Measurements from ENCODE around the gene FRMPD1. TPM values are rescaled to one million over a fixed set of nuclear protein-coding genes. Genes with fewer than 3 reads are reported as not detected.

FRMPD1 gene
- total RNA-seq, result 2.1 TPM

GRCh38 chr9:37650873-37651768, at the start of gene FRMPD1:
Gene FRMPD1 (plus strand): TSS chr9:37650954. CDS start chr9:37692642, 41,688 bp downstream.

DNA sequence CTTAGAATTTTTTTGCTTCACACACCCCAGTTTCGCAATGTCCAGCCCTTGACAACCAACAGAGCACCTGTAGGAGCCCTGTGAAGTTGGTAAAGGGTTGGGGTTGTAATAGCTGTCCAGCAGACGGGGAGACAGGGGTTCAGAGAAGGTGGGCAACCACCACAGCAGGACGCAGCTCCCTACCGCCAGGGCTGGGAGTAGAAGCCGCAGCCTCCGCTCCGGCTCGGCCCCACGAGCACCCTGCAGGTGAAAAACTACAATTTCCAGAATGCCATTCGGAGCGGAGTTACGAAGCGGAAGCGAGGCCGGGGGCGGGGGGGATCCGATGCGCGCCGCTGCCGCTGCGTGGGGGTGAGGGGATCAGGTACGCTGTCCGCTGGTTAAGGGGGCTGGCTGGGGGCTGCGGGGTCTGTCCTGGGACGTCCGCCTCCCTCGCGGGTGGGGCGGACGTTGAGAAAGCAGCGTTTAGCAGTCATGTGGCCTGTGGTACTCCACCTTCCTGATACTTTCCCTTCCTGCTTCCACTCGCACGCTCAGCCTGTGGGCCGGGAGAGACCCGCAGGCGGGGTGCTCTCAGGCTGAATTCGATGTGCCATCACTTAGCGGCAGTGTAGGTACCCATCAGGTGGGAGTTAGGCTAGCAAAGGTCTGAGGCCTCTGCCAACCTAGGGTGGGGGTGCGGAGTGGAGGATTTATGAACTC, 102.9 kb downstream of the FRMPD1 start, which contains the start of gene TRMT10B:
Gene TRMT10B (plus strand): TSS at position 317 of the 702 bp plus-strand sequence. CDS start 8,127 bp downstream, outside the sequence.

GRCh38 chr9:37784616-37785483, 134.1 kb downstream of the FRMPD1 start, which contains the start of gene EXOSC3:
Gene EXOSC3 (minus strand): TSS chr9:37785064. CDS start chr9:37785044, 20 bp downstream.

Other genes starting within 250 kb of the FRMPD1 start
- 138 TPM for gene GRHPR, start 228.3 kb upstream of the FRMPD1 start, total RNA-seq
- 24.9 TPM for gene ZBTB5, start 185.5 kb upstream of the FRMPD1 start, total RNA-seq
- gene POLR1E, start 165.0 kb upstream of the FRMPD1 start, total RNA-seq, result 26.7 TPM
- 15.2 TPM for gene FBXO10, start 74.6 kb upstream of the FRMPD1 start, total RNA-seq
- gene TOMM5, start 58.4 kb upstream of the FRMPD1 start, total RNA-seq, result 63.1 TPM
- gene TRMT10B, start 102.9 kb downstream of the FRMPD1 start, total RNA-seq, result 6.8 TPM
- gene EXOSC3, start 134.1 kb downstream of the FRMPD1 start, total RNA-seq, result 33.7 TPM
- gene DCAF10, start 149.8 kb downstream of the FRMPD1 start, total RNA-seq, result 29.8 TPM

All from metanephros (tissue), 1 donor.